GM12874 (cell line): Measurements from ENCODE around the gene TRPC3.

Source experiments
- CTCF ChIP-seq: IDR thresholded peaks from 2 replicates; pipeline ENCODE4 v1.5.1; 2011; ENCODE audit warnings: low read depth, mild to moderate bottlenecking, control low read depth, low read length, moderate library complexity; ENCODE audit not compliant: insufficient read depth

The TRPC3 gene

GRCh38 chr4:121951521-121952110 is at the start of gene TRPC3:
TRPC3 (minus strand) TSS chr4:121952060; CDS start chr4:121951680, 380 bp downstream.
- no peak for TF ChIP-seq CTCF

GRCh38 chr4:122000849-122001248 is 49.0 kb upstream of the TRPC3 start:
- TF ChIP-seq CTCF: no peak

- no peak for TF ChIP-seq CTCF
These were observed 46.2 kb upstream of the TRPC3 start for GRCh38 chr4:121998024-121998423.

- no peak for TF ChIP-seq CTCF
These were observed 44.1 kb upstream of the TRPC3 start for GRCh38 chr4:121995790-121996537.

GRCh38 chr4:121991968-121992367 is 40.1 kb upstream of the TRPC3 start:
- no peak for TF ChIP-seq CTCF

- TF ChIP-seq CTCF: no peak
These were observed 38.6 kb upstream of the TRPC3 start for GRCh38 chr4:121990489-121990888.

- no peak for TF ChIP-seq CTCF
These were observed 37.9 kb upstream of the TRPC3 start for GRCh38 chr4:121989715-121990114.
